Astrocyte (in vitro differentiated cells and primary cell): ENCODE results near the gene ERVH48-1. TPM values are rescaled to one million over a fixed set of nuclear protein-coding genes. Genes with fewer than 3 reads are reported as not detected.

ENCODE experiments used
- DNase-seq: peaks from one replicate; pipeline ENCODE4 v3.0.0-alpha.2; 2010; ENCODE audit warnings: low read depth
- FAIRE-seq: peaks from 2 replicates; lab custom pipeline; 2011; peaks lifted over from hg19 to GRCh38; lab: Jason Lieb, UNC
- H2AFZ ChIP-seq: 2 replicates; pipeline ENCODE4 v1.6.0; 2012; ENCODE audit warnings: low read depth, low read length, inconsistent platforms
- H3K27ac ChIP-seq: 2 replicates; pipeline ENCODE4 v1.5.1; 2011; ENCODE audit warnings: low read depth, low read length, inconsistent platforms
- H3K27me3 ChIP-seq: 2 replicates; pipeline ENCODE4 v1.6.0; 2011; ENCODE audit warnings: low read length, inconsistent platforms; ENCODE audit not compliant: insufficient read depth
- H3K36me3 ChIP-seq: 2 replicates; pipeline ENCODE4 v1.5.1; 2011; ENCODE audit warnings: low read length, inconsistent platforms; ENCODE audit not compliant: insufficient read depth
- H3K4me1 ChIP-seq: 2 replicates; pipeline ENCODE4 v1.5.1; 2011; ENCODE audit warnings: low read length, inconsistent platforms; ENCODE audit not compliant: insufficient read depth
- H3K4me2 ChIP-seq: 2 replicates; pipeline ENCODE4 v1.6.0; 2012; ENCODE audit warnings: low read length, inconsistent platforms
- H3K4me3 ChIP-seq: 2 replicates; pipeline ENCODE4 v1.5.1; 2011; ENCODE audit warnings: low read depth, mild to moderate bottlenecking, low read length, inconsistent platforms; ENCODE audit not compliant: insufficient read depth
- H3K79me2 ChIP-seq: 2 replicates; pipeline ENCODE4 v1.6.0; 2012; ENCODE audit warnings: mild to moderate bottlenecking, low read length, inconsistent platforms; ENCODE audit not compliant: insufficient read depth
- H3K9ac ChIP-seq: 2 replicates; pipeline ENCODE4 v1.6.0; 2012; ENCODE audit warnings: mild to moderate bottlenecking, low read length, inconsistent platforms
- H3K9me3 ChIP-seq: 2 replicates; pipeline ENCODE4 v1.5.1; 2012; ENCODE audit warnings: low read depth, mild to moderate bottlenecking, low read length, inconsistent platforms; ENCODE audit not compliant: insufficient read depth
- H4K20me1 ChIP-seq: 2 replicates; pipeline ENCODE4 v1.6.0; 2012; ENCODE audit warnings: low read length, inconsistent platforms; ENCODE audit not compliant: insufficient read depth
- H3K27ac Mint-ChIP-seq: one replicate; pipeline ENCODE4 v1.8.0; 2021; ENCODE audit warnings: mild to moderate bottlenecking, mixed read lengths; ENCODE audit not compliant: unreplicated experiment
- H3K27me3 Mint-ChIP-seq: one replicate; pipeline ENCODE4 v1.8.0; 2021; ENCODE audit warnings: low read depth, mixed read lengths; ENCODE audit not compliant: unreplicated experiment
- H3K36me3 Mint-ChIP-seq: one replicate; pipeline ENCODE4 v1.8.0; 2021; ENCODE audit warnings: low read depth, mixed read lengths; ENCODE audit not compliant: unreplicated experiment
- H3K4me1 Mint-ChIP-seq: one replicate; pipeline ENCODE4 v1.8.0; 2021; ENCODE audit warnings: low read depth, mixed read lengths; ENCODE audit not compliant: unreplicated experiment
- H3K4me3 Mint-ChIP-seq: one replicate; pipeline ENCODE4 v1.8.0; 2021; ENCODE audit warnings: mild to moderate bottlenecking, moderate library complexity, mixed read lengths; ENCODE audit not compliant: unreplicated experiment
- H3K9me3 Mint-ChIP-seq: one replicate; pipeline ENCODE4 v1.8.0; 2021; ENCODE audit warnings: mild to moderate bottlenecking, mixed read lengths; ENCODE audit not compliant: unreplicated experiment
- EZH2 ChIP-seq: IDR thresholded peaks from 2 replicates; pipeline ENCODE4 v1.6.1; 2012; ENCODE audit warnings: mild to moderate bottlenecking, low read length, inconsistent platforms; ENCODE audit not compliant: insufficient read depth
- total RNA-seq: library from RNA; stranded (reverse); gene quantifications from 2 replicates; pipeline ENCODE4 v1.2.1, GENCODE V29; 2021
- TF ChIP-seq, protein P1 (sequence below): IDR thresholded peaks from 2 replicates; pipeline ENCODE4 v1.5.1; 2011; ENCODE audit warnings: low read depth, mild to moderate bottlenecking, inconsistent platforms, low read length, moderate library complexity; ENCODE audit not compliant: insufficient read depth

Gene ERVH48-1
- total RNA-seq, 1 donor from 2014 or later, result 1.1 TPM

DNA sequence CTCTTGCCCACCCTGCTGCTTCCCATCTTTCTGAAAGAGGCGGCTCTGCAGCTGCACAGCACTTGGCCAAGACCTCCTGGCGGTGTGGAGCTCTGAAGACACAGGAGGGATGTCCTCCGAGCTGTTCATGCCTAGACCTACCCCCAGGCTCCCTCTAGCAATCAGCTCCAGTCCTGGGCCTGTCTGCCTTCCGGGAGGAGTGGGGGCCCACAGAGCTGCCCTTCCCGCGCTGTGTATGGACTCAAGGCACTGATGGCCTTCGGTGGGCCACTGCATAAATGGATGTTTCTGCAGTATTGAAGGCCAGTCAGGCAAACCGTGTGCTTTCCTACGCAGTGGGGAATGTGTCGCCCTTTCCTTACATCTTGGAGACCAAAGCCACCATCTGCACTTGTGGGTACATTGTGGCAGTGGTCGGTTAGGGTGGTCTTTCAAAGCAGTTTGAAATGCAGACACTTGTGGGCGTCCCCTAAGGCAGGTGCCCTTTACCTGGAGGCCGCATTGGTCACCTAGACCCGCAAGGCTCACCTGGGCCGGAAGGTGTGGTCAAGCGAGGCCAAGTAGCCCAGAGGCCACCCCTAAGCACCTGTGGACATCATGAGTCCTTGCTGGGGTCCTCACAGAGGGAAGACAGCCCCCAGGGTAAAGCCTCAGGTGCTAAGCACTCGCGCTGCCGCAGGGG is 48.0 kb upstream of the ERVH48-1 start:
- FAIRE-seq, result no peak
- peak overlapping the region; percentile 79 for H3K27ac ChIP-seq
- no peak for TF ChIP-seq EZH2
- TF ChIP-seq, protein P1, sequence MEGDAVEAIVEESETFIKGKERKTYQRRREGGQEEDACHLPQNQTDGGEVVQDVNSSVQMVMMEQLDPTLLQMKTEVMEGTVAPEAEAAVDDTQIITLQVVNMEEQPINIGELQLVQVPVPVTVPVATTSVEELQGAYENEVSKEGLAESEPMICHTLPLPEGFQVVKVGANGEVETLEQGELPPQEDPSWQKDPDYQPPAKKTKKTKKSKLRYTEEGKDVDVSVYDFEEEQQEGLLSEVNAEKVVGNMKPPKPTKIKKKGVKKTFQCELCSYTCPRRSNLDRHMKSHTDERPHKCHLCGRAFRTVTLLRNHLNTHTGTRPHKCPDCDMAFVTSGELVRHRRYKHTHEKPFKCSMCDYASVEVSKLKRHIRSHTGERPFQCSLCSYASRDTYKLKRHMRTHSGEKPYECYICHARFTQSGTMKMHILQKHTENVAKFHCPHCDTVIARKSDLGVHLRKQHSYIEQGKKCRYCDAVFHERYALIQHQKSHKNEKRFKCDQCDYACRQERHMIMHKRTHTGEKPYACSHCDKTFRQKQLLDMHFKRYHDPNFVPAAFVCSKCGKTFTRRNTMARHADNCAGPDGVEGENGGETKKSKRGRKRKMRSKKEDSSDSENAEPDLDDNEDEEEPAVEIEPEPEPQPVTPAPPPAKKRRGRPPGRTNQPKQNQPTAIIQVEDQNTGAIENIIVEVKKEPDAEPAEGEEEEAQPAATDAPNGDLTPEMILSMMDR, result no peak

GRCh38 chr21:42971897-42972275 is 46.5 kb upstream of the ERVH48-1 start:
- H3K4me1 ChIP-seq, result peaks cover 10% of the 10 kb centered on the region
- H3K4me1 Mint-ChIP-seq, result peaks cover 5% of the 10 kb centered on the region
- no peak overlapping the region for H2AFZ ChIP-seq
- H3K4me3 ChIP-seq, result no peak overlapping the region
- H3K27me3 ChIP-seq, result no peaks in the 10 kb centered on the region
- H3K4me3 Mint-ChIP-seq, result no peak overlapping the region
- peaks cover 4% of the 10 kb centered on the region for H3K36me3 Mint-ChIP-seq
- no peak for FAIRE-seq
- H3K36me3 ChIP-seq, result peaks cover under 1% of the 10 kb centered on the region
- peaks cover 18% of the 10 kb centered on the region for H3K79me2 ChIP-seq
- no peak overlapping the region for H3K27ac ChIP-seq
- no peak overlapping the region for H3K4me2 ChIP-seq
- peaks cover under 1% of the 10 kb centered on the region for H4K20me1 ChIP-seq
- TF ChIP-seq, protein P1, result no peak
- TF ChIP-seq EZH2, result no peak
- no peak for DNase-seq
- H3K9me3 ChIP-seq, result no peaks in the 10 kb centered on the region
- H3K9ac ChIP-seq, result no peak overlapping the region
- H3K27me3 Mint-ChIP-seq, result no peaks in the 10 kb centered on the region
- H3K9me3 Mint-ChIP-seq, result peaks cover 2% of the 10 kb centered on the region
- H3K27ac Mint-ChIP-seq, result no peak overlapping the region

More for the DNA sequence above, 48.0 kb upstream of the ERVH48-1 start:
- Mint-ChIP-seq H3K9me3 (peaks cover 6% of the 10 kb centered on the region), H3K4me3 (peak overlapping the region; percentile 68), H3K27ac (no peak overlapping the region), H3K4me1 (peaks cover 5% of the 10 kb centered on the region), H3K36me3 (peaks cover 9% of the 10 kb centered on the region), H3K27me3 (no peaks in the 10 kb centered on the region)
- no peaks in the 10 kb centered on the region for H3K27me3 ChIP-seq
- no peaks in the 10 kb centered on the region for H3K9me3 ChIP-seq
- peaks cover 10% of the 10 kb centered on the region for H3K4me1 ChIP-seq
- H3K4me2 ChIP-seq, result peak overlapping the region; percentile 95
- peaks cover 33% of the 10 kb centered on the region for H3K79me2 ChIP-seq
- H3K36me3 ChIP-seq, result peaks cover 4% of the 10 kb centered on the region
- peak overlapping the region; percentile 62 for H3K4me3 ChIP-seq
- peak overlapping the region; percentile 82 for H3K9ac ChIP-seq
- peak overlapping the region; percentile 98 for H2AFZ ChIP-seq
- no peak for DNase-seq
- H4K20me1 ChIP-seq, result peaks cover 3% of the 10 kb centered on the region

GRCh38 chr21:42970946-42971653 is 45.7 kb upstream of the ERVH48-1 start:
- Mint-ChIP-seq H3K4me1 (no peaks in the 10 kb centered on the region), H3K4me3 (no peak overlapping the region), H3K9me3 (no peaks in the 10 kb centered on the region), H3K36me3 (peaks cover 3% of the 10 kb centered on the region), H3K27me3 (no peaks in the 10 kb centered on the region), H3K27ac (no peak overlapping the region)
- FAIRE-seq (no peak), DNase-seq (no peak)
- peaks cover 7% of the 10 kb centered on the region for H3K4me1 ChIP-seq
- no peaks in the 10 kb centered on the region for H3K9me3 ChIP-seq
- H3K27me3 ChIP-seq, result no peaks in the 10 kb centered on the region
- H3K36me3 ChIP-seq, result no peaks in the 10 kb centered on the region
- H4K20me1 ChIP-seq, result no peaks in the 10 kb centered on the region
- TF ChIP-seq, protein P1, result no peak
- no peak overlapping the region for H3K27ac ChIP-seq
- H2AFZ ChIP-seq, result no peak overlapping the region
- no peak overlapping the region for H3K9ac ChIP-seq
- peaks cover 10% of the 10 kb centered on the region for H3K79me2 ChIP-seq
- no peak overlapping the region for H3K4me2 ChIP-seq
- no peak overlapping the region for H3K4me3 ChIP-seq
